ENCODE data around the gene TXNRD1. TPM values are rescaled to one million over a fixed set of nuclear protein-coding genes. Genes with fewer than 3 reads are reported as not detected.

TXNRD1 gene
- total and polyA plus RNA-seq, 2 of the 8 experiments (the other 6 are each of a cell fraction or from before 2014, with no cell fraction given) = 56.8 to 127 TPM

DNA sequence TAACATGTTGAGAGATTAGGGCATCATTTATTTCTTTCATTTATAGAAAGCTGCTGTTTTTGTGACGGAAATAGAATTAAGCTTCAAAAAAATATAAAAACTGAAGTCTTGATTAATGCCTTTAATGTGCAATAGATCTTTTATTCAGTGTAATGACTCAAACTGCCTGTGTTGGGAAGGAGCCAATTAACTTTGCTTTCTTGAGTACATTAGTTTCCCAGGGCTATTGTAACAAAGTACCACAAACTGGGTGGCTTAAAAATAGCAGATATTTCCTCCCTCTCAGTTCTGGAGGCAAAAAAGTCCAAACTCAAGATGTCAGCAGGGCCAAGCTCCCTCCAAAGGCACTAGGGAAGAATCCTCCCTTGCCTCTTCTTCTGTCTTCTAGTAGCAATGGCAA, 124.6 kb downstream of the TXNRD1 start (continued):
- TF ChIP-seq, protein P1, sequence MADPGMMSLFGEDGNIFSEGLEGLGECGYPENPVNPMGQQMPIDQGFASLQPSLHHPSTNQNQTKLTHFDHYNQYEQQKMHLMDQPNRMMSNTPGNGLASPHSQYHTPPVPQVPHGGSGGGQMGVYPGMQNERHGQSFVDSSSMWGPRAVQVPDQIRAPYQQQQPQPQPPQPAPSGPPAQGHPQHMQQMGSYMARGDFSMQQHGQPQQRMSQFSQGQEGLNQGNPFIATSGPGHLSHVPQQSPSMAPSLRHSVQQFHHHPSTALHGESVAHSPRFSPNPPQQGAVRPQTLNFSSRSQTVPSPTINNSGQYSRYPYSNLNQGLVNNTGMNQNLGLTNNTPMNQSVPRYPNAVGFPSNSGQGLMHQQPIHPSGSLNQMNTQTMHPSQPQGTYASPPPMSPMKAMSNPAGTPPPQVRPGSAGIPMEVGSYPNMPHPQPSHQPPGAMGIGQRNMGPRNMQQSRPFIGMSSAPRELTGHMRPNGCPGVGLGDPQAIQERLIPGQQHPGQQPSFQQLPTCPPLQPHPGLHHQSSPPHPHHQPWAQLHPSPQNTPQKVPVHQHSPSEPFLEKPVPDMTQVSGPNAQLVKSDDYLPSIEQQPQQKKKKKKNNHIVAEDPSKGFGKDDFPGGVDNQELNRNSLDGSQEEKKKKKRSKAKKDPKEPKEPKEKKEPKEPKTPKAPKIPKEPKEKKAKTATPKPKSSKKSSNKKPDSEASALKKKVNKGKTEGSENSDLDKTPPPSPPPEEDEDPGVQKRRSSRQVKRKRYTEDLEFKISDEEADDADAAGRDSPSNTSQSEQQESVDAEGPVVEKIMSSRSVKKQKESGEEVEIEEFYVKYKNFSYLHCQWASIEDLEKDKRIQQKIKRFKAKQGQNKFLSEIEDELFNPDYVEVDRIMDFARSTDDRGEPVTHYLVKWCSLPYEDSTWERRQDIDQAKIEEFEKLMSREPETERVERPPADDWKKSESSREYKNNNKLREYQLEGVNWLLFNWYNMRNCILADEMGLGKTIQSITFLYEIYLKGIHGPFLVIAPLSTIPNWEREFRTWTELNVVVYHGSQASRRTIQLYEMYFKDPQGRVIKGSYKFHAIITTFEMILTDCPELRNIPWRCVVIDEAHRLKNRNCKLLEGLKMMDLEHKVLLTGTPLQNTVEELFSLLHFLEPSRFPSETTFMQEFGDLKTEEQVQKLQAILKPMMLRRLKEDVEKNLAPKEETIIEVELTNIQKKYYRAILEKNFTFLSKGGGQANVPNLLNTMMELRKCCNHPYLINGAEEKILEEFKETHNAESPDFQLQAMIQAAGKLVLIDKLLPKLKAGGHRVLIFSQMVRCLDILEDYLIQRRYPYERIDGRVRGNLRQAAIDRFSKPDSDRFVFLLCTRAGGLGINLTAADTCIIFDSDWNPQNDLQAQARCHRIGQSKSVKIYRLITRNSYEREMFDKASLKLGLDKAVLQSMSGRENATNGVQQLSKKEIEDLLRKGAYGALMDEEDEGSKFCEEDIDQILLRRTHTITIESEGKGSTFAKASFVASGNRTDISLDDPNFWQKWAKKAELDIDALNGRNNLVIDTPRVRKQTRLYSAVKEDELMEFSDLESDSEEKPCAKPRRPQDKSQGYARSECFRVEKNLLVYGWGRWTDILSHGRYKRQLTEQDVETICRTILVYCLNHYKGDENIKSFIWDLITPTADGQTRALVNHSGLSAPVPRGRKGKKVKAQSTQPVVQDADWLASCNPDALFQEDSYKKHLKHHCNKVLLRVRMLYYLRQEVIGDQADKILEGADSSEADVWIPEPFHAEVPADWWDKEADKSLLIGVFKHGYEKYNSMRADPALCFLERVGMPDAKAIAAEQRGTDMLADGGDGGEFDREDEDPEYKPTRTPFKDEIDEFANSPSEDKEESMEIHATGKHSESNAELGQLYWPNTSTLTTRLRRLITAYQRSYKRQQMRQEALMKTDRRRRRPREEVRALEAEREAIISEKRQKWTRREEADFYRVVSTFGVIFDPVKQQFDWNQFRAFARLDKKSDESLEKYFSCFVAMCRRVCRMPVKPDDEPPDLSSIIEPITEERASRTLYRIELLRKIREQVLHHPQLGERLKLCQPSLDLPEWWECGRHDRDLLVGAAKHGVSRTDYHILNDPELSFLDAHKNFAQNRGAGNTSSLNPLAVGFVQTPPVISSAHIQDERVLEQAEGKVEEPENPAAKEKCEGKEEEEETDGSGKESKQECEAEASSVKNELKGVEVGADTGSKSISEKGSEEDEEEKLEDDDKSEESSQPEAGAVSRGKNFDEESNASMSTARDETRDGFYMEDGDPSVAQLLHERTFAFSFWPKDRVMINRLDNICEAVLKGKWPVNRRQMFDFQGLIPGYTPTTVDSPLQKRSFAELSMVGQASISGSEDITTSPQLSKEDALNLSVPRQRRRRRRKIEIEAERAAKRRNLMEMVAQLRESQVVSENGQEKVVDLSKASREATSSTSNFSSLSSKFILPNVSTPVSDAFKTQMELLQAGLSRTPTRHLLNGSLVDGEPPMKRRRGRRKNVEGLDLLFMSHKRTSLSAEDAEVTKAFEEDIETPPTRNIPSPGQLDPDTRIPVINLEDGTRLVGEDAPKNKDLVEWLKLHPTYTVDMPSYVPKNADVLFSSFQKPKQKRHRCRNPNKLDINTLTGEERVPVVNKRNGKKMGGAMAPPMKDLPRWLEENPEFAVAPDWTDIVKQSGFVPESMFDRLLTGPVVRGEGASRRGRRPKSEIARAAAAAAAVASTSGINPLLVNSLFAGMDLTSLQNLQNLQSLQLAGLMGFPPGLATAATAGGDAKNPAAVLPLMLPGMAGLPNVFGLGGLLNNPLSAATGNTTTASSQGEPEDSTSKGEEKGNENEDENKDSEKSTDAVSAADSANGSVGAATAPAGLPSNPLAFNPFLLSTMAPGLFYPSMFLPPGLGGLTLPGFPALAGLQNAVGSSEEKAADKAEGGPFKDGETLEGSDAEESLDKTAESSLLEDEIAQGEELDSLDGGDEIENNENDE (IDR thresholded peaks at IDR 0.05; ENCODE audit: insufficient replicate concordance, low read length) = no peak

Measured in H1 (cell line).